ENCODE results near the gene PTBP1.
A peak's percentile ranks its signal among the peaks of the same experiment; 100 is the strongest.

The PTBP1 gene

DNA sequence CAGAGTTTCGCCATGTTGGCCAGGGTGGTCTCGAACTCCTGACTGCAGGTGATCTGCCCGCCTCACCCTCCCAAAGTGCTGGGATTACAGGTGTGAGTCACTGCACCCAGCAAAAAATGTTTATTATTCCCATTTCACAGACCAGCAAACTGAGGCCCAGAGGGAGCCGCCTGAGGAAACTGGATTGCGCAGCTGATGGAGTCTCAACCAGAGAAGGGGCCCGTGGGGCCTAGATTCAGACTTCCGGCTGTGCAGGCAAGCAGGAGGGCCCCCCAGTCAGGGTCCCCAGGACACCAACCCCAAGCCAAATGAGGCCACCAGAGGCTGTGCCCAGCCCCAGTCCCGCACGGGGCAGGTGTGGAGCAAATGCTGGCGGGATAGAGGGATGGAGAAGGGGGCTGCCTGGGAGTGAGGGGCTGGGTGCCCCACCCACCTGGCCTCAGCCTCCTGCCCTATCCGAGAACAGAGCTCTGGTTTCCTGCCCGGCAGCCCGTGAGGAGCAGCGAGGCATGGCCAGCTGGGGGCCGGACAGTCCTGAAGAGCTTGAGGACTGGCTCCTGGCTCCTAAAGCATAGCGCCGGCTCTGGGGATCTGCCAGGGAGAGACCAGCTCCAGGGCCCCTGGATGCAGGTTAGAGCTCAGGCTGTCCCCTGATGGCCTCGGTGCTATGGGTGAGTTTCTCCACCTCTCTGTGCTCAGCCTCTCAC, 24.4 kb upstream of the PTBP1 start:
- no peak for DNase-seq

DNA sequence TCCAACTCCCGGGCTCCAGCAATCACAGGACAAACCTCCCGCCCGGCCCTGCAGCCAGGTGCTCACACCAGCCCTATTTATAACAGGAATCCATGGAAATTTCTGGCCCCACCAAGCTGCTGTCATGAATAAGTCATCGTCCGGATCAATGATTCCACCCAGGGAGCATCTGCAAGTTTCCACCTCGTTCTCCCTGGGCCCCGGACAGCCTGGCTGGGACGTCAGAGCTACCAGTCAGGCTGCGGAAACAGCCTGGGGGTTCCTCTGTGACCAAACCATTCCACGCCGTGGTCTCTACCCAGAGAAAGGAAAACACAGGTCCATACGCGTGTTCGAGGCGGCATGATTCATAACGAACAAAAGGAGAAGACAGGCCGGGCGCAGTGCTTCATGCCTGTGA, 20.7 kb upstream of the PTBP1 start:
- DNase-seq = no peak

DNA sequence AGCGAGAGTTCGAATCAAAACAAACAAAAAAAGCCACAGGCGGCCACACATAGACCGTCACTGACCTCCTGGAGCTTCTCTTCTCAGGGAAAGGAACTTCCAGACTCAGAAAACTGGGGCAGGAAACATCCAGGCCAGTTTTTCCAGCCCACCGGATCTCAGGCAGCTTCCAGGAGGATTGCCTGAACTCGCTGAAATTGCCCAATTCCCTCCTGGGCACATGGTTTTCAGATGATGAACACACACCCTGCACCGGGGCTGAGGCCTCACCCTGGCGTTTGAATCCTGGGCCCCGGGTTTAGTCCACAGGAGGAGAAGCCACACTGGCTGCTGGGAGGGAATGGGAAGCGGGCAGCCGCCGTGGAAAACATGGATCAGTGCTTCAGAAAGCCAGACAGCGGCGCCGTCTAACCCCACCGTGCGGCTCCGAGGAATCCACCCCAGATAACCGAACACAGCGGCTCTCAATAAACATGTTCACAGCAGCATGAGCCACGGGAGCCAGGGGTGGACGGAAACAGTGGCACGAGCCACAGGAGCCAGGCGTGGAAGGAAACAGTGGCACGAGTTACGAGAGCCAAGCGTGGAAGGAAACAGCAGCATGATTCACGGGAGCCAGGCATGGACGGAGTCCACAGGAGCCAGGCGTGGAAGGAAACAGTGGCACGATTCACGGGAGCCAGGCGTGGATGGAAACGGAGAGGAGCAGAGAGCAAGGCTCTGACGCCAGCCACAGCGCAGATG, 18.2 kb upstream of the PTBP1 start:
- no peak for DNase-seq

DNA sequence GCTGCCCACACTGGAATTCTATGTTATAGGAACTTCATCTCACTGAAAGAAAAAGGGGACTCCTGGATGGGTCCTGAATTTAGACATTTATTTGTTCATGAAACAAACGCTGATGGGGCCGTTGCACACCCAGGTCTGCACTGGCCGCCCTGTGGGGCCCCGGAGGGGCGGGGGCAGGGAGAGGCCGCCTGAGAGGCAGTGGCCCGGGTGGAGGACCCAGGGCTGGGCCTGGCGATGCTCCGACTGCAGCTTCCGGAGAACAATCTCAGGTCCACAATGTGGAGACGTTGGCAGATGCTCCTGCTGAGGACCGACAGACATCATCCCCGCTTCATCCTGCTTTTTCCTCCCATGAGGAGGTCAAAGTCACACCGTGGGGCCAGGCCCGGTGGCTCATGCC, 16.3 kb upstream of the PTBP1 start:
- DNase-seq = no peak

DNA sequence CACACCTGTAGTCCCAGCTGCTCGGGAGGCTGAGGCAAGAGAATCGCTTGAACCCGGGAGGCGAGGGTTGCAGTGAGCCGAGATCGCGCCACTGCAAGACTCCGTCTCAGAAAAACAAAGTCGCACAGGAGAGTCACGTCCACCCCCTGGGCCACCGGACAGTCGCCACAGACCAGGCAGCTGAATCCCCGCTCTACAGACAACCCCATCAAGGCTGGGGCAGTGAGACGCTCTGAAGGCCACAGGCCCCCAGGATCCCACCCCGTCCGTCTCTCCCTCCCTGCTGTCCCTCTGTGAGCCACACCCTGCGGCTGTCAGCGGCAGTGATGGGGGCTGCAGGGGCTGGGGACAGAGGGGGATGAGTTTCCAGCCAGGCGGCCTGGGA, 15.5 kb upstream of the PTBP1 start:
- no peak for DNase-seq

DNA sequence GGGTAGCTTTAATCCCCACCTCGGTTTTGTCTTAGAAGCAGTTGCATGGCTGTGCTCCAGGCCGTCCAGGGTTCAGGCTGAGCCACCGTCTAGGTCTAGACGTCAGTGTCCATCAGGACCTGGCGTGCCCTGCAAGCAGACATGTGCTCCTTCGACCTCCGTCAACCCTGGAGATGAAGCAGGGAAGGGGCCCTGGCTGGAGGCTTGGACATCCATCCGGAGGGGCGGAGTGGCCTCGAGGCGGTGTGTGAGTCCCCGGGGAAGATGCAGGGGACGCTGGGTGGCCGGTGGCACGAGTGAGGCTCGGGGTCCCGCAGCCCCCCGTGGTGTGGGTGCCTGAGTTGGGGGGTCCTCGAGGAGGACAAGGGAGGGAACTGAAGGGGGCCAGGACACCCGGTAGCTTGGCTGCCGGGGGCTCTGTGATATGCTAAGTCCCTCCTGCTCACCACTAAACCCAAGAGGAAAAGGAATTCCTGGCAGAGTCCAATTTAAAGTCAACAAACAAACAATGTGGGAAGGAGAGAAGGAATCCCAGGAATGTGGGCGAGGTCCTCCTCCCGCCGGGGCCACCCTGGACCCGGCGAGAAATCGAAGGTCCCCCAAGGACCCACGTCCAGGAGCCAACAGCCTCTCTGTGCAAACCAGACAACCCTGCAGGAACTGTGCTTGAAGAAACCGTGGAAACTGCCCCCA, 14.9 kb upstream of the PTBP1 start:
- DNase-seq = no peak

DNA sequence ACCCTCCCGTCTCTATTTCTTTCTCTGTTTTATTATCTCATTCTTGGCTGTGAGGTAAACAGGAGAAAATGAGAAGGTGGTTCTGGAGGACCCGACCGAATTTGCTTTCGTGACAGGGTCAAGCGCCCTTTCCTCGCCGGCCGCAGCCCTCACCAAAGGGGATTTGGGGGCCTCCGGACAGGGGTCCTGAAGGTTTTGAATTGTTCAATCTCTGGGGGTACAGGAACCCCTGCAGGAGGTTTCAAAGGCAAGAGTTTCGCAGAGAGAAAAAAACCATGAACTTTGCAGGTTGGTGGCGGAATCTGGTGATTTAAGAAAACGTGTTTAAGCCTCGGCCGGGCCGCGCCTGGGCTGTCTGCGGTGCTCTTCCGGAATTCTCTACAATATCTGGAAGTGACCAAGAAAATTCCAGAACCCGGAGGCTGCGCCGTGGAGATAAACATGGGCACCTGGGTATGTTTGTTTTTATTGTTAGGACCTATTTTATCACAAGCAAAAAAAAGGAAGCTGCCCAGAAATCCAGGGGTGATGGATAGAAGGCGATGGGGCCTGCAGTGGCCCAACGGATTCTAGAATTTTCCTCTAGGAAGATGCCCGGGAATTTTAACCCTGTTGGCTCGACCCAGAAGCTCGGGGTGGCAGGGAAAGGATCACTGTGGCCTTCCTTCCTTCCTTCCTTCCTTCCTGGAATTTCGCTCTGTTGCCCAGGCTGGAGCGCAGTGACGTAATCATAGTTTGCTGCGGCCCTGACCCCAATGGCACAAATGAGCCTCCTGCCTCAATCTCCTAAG, 14.2 kb upstream of the PTBP1 start:
- DNase-seq = no peak

DNA sequence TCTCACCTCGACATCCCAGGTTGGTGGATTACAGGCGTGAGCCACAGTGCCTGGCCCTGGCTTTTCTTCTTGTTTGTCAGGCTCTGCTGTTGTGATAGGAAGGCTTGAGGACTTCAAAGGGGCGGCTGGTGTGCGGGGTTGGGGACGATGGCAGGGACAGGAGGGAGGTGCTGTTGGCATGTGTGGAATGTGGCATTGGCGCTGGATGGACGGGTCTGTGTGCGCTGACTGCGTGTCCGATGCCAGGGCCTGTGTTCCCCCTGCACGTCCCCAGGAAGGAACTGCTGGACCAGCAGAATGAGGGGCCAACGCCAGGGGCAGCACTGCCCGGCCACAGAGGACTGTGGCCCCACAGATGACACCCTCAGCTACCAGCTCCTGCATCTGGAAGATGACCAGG, 12.7 kb upstream of the PTBP1 start:
- DNase-seq = no peak

DNA sequence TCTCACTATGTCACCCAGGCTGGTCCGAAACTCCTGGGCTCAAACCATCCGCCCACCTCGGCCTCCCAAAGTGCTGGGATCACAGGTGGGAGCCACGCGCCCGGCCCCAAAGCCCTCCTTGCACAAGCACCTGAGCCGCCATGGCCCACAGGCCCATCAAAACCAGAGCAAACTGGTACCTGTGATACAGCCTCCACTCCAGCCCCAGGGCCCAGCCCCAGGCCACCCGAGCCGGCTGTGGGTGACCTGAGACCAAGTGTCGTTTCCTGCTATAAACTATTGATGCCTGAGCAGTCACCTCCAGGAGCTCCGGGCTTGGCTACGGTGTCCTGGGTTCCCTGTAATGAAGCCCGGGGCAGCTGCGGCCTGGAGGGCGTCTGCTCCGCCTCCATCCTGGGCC, 9.7 kb upstream of the PTBP1 start:
- no peak for DNase-seq

DNA sequence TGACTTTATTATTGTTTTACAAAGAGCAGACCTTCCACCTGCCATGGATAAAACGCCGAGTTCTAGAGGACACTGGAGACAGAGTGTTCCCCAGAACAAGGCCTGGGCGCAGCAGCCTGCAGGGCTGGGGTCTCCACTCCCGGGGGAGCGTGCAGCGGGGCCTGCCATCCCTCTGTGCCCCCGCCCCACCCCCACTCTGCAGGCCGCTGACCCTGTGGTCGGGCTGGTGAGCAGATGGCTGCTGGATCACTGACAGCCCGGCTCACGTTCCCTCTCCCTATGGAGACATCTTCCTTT, 8.6 kb upstream of the PTBP1 start:
- DNase-seq = no peak

DNA sequence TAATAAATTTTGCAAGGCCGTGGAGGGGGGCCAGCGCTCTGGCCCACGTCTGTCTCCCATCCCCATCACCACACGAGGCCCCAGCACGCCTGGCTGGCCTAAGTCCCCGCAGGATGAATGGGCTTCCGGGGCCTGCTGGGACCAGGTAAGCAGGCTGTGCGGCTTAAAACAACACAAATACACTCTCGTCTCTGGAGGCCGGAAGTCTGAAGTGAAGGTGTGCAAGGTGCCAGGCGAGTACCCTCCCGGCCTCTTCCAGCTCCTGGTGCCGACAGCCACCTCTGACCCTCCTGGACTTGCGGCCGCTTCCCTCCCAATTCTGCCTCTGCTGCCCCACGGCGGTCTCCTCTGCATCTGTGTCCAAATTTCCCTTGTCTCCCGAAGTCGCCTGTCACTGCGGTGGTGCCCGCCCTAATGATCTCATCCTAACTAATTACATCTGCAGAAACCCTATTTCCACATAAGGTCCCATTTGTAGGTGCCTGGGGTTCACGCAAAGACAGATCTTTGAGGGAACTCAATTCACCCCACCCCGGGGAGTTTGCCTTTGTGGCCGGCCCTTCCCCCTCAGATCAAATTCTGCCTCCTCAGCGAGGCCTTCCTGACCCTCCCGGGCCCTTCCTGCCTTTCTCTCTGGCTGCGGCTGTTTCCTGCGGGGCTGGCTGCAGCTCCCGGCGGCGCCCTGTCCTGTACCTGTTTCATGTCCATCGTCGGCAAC, 8.1 kb upstream of the PTBP1 start:
- no peak for DNase-seq

DNA sequence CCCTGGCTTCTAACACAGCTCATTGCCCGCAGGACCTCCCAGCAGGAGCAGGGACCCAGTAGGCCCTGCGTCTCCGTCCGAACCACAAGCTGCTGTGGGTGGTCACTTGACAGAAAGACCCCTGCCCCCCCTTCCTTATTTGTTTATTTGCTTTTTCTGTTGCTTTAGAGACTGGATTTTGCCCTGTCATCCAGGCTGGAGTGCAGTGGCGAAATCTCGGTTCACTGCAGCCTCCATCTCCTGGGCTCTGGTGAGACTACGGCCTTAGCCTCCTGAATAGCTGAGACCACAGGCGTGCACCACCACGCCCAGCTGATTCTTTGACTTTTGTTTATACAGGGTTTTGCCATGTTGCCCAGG, 7.6 kb upstream of the PTBP1 start:
- no peak for DNase-seq

DNA sequence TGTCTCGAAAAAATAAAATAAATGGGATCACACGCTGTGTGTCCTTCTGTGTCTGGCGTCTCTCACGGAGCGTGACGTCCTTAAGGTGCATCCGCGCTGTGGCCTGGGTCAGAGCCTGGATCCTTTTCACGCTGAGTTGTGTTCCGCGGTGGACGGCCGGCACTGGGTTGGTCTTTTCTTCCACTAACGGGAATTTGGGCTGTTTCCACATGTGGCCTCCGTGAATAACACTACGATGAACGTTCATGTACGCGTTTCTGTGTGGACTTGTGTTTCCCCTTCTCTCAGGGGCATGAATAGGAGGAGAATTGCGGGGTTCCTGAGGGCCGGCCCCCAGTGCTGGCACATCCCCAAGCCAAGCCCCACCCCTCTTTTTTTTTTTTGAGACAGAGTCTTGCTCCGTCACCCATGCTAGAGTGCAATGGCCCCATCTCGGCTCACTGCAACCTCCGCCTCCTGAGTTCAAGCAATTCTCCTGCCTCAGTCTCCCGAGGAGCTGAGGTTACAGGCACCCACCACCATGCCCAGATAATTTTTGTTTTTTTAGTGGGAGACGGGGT, 6.2 kb upstream of the PTBP1 start:
- DNase-seq = no peak

DNA sequence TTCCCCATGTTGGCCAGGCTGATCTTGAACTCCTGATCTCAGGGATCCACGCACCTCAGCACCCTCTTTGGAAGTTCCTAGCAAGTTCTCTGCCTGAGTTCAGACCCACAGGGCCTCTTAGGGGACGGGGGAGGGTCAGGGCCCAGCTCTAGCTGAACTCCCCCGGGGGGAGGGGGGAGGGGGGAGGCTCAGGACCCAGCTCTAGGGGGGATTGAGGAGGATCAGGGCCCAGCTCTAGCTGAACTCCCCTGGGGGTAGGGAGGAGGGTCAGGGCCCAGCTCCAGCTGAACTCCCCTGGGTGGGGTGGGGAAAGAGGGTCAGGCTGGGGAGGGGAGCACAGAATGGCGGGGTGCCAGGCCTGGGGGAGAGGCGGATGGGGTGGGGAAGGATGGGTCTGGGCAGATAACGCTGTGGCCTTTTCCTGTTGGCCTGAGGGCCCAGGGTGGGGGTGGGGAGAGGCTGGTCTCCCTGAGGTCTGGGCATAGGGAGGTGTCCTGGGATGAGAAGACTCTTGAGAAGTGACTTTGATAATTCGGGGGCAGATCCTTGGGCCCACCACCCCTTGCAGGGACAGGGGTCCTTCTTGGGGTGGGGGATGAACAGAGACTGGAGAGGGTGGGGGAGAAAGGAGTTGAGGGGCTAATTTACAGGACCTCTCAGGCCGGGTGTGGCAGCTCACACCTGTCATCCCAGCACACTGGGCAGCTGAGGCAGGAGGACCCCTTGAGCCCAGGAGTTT, 5.5 kb upstream of the PTBP1 start:
- no peak for DNase-seq

DNA sequence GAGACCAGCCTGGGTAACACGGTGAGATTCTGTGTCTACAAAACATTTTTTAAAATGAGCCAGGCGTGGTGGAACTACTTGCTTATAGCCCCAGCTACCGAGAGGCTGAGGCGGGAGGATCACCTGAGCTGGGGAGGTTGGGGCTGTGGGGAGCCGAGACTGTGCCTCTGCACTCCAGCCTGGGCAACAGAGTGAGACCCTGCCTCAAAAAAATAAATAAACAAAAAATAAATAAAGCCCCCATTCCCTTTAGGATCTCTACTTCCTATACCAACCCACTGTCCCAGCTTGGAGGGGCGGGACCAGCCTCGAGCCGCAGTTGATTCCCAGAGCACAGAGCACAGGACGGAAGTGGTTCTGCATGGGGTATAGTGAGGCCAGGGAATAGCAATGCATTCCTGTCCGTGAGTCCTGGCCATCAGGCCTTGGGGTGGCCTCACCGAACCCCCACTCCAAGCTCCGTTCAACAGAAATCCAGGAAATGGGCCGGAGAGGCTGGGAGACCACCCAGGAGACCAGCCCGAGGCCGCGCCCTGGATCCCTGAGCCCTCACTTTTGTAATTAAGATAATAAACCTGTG, 4.9 kb upstream of the PTBP1 start:
- no peak for DNase-seq

DNA sequence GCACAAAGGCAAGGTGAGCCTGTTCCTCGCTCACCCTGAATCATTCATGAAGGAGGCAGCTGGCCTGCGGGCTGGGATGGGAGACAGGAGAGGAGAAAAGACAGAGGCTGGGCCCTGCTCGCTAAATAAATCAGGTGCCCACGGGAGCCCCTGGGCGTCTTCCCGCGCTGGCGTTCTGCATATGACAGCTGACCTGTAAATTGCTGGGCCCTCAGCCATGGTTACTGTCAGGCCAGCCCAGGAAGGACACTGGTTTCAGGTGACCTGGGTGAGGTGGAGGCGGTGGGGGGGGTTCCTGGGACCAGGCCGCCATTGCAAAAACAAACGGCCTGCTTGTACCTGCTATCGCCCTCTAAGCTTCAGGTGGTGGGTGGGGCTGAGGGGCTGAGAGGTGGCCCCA, 3.4 kb upstream of the PTBP1 start:
- DNase-seq = no peak

DNA sequence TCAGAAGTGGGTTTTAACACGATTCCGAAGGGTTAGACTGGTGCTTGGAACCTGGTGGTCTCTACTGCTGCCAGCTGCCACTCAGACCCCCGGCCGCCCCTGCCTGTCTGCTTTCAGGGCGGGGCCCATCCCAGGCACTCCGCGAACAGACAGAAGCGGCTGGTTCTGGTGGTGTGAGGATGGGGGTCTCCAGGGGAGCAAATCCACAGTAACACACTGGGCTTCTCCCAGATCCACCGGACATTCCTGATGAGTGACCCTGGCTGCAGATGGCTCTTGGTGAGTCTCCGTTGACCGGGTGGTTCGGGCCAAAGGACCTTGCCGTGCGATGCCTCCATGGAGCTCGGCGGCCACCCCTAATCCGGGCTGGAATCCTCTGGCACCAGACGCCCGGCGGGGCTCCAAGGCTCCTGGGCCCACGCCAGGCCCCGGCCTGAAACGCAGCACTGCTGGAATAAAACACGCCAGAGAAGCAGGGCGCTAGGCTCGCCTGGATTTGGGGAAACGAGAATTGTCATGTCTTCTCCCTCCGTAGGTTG, 2.1 kb upstream of the PTBP1 start:
- no peak for DNase-seq

DNA sequence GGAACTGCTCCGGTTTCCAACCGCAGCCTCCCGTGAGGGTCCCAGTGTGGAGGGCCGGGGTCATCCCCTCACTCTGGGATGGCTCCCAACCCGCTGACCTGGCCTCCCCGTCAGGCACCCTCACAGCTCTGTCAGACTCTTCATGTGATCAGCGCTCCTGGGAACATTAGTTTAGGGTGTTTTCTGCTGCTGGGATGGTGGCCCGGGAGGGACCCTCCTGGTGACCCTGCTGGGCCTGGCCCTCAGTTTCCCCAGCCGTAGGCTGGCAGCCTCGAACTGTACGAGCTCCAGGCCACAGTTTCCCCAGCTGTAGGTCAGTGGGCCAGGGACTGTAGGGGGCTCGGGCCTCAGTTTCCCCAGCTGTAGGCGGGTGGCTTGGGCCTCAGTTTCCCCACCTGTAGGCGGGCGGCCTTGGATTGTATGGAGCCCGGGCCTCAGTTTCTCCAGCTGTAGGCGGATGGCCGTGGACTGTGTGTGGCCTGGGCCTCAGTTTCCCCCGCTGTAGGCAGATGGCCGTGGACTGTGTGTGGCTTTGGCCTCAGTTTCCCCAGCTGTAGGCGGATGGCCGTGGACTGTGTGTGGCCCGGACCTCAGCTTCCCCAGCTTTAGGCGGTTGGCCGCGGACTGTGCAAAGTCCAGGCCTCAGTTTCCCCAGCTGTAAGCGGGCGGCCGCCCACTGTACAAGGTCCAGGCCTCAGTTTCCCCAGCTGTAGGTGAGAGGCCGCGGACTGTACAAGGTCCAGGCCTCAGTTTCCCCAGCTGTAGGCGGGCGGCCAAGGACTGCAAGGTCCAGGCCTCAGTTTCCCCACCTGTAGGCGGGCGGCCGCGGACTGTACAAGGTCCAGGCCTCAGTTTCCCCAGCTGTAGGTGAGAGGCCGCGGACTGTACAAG, 1.3 kb upstream of the PTBP1 start:
- DNase-seq = no peak

DNA sequence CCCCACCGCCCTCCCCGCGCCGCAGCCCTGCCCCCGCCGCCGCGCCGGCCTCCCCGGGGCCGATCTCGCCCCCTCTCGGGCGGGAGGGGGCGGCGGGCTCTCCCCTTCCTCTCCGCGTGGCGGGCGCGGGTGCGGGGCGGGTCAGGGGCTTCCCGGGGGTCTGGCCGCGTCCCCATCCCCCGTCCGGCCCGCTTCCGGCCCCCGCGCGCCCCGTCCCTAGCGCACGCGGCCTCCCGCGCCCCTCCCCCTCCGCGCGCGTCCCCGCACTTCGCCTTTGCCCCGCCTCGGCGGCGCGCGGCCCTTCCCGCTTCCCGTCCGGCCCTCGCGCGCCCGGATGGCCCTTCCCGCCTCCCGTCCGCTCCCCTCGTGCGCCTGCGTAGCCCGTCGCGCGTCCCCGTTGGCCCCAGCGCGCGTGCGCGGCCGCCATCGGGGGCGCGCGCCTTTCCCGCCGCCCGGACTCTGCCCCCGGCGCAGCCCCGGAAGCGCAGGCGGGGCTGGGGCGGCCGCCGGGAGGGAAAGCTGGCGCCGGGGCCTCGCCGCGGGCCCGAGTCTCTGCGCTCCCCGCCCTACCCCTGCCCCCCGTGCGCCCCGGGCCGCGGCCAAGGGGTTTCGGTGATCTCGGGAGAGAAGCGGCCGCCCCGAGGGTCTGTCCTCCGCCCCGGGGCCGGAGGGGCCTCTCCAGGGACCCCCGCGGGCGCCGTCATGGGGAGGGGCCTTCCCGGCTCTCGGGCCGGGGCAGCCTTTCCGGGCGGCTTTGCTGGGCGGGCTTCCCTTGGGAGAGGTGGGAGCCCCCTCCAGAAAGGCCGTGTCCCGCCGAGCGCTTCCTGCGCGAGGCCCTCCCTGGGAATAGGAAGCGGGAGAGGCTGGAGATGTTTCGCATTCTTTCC, 519 bp downstream of the PTBP1 start:
- DNase-seq = peak; percentile 68 to 81

Data from AML-193 (cell line).